NCI-H2107 (cell line): ENCODE measurements around the gene TRDN.
"Not testable (repeated sequence)": the region's sequence is repeated elsewhere in the genome, so short reads cannot be mapped to it uniquely, and the experiment has no call there.

Experiments
- DNase-seq: peaks from one replicate; lab custom pipeline; 2025; lab: John Stamatoyannopoulos, UW

TRDN gene

GRCh38 chr6:123503619-123504018, 133.1 kb downstream of the TRDN start:
- no peak for DNase-seq

- no peak for DNase-seq
Measured at GRCh38 chr6:123497025-123497424, 139.7 kb downstream of the TRDN start.

- no peak for DNase-seq
Measured at GRCh38 chr6:123489589-123489988, 147.2 kb downstream of the TRDN start.

- no peak for DNase-seq
Measured at GRCh38 chr6:123480986-123481385, 155.8 kb downstream of the TRDN start.

GRCh38 chr6:123472025-123472702, 164.6 kb downstream of the TRDN start:
- DNase-seq, result not testable (repeated sequence)

- DNase-seq, result no peak
Measured at GRCh38 chr6:123467392-123467791, 169.4 kb downstream of the TRDN start.

GRCh38 chr6:123462152-123462551, 174.6 kb downstream of the TRDN start:
- DNase-seq, result no peak

- DNase-seq, result no peak
Measured at GRCh38 chr6:123458218-123458617, 178.5 kb downstream of the TRDN start.

GRCh38 chr6:123456836-123457235, 179.9 kb downstream of the TRDN start:
- no peak for DNase-seq

- DNase-seq, result no peak
Measured at GRCh38 chr6:123454448-123454847, 182.3 kb downstream of the TRDN start.

- not testable (repeated sequence) for DNase-seq
Measured at GRCh38 chr6:123453071-123453470, 183.7 kb downstream of the TRDN start.

GRCh38 chr6:123448306-123448884, 188.4 kb downstream of the TRDN start:
- DNase-seq, result no peak

- DNase-seq, result no peak
Measured at GRCh38 chr6:123447315-123447937, 189.3 kb downstream of the TRDN start.

GRCh38 chr6:123439371-123439770, 197.4 kb downstream of the TRDN start:
- no peak for DNase-seq

- DNase-seq, result no peak
Measured at GRCh38 chr6:123434186-123434585, 202.6 kb downstream of the TRDN start.

GRCh38 chr6:123430970-123431369, 205.8 kb downstream of the TRDN start:
- DNase-seq, result no peak

GRCh38 chr6:123427008-123427407, 209.7 kb downstream of the TRDN start:
- no peak for DNase-seq

- no peak for DNase-seq
Measured at GRCh38 chr6:123423130-123423529, 213.6 kb downstream of the TRDN start.

GRCh38 chr6:123420512-123420911, 216.2 kb downstream of the TRDN start:
- DNase-seq, result no peak

GRCh38 chr6:123418071-123418470, 218.7 kb downstream of the TRDN start:
- no peak for DNase-seq

GRCh38 chr6:123417535-123417934, 219.2 kb downstream of the TRDN start:
- DNase-seq, result no peak

- DNase-seq, result peak; percentile 46
Measured at GRCh38 chr6:123415844-123416468, 220.8 kb downstream of the TRDN start.

GRCh38 chr6:123404975-123405374, 231.8 kb downstream of the TRDN start:
- no peak for DNase-seq
